Urinary bladder (tissue), 4 donors: Measurements from ENCODE around the gene ZFHX3. TPM values are rescaled to one million over a fixed set of nuclear protein-coding genes. Genes with fewer than 3 reads are reported as not detected.

Experiments
- DNase-seq: peaks from one replicate; pipeline ENCODE4 v3.0.0-alpha.2; 2015; ENCODE audit errors: extremely low spot score
- H3K27ac ChIP-seq: one replicate; pipeline ENCODE4 v1.5.1; 2013; ENCODE audit warnings: low read depth, mild to moderate bottlenecking, moderate library complexity
- H3K36me3 ChIP-seq: one replicate; pipeline ENCODE4 v1.6.1; 2013; ENCODE audit warnings: mild to moderate bottlenecking, moderate library complexity; ENCODE audit not compliant: insufficient read depth
- H3K4me1 ChIP-seq: one replicate; pipeline ENCODE4 v1.6.1; 2013; ENCODE audit warnings: mild to moderate bottlenecking, moderate library complexity; ENCODE audit not compliant: insufficient read depth
- H3K4me3 ChIP-seq: one replicate; pipeline ENCODE4 v1.5.1; 2013; ENCODE audit warnings: low read depth, low read length
- WGBS: extraction: QIAGEN DNeasy Blood & Tissue Kit; methylation state at CpG from one replicate; pipeline ENCODE4 v1.1.7; 2013; 5-methylcytosine and 5-hydroxymethylcytosine counted together
- polyA plus RNA-seq: library from polyadenylated mRNA; stranded (reverse); fragments of 200-250 nt; gene quantifications from one replicate; pipeline ENCODE4 v1.2.3, GENCODE V29; 2013
- total RNA-seq: library from RNA; depleted of rRNA; stranded (reverse); fragments of >200 nt; gene quantifications from one replicate; pipeline ENCODE4 v1.2.3, GENCODE V29; 2014
- donor health status: healthy with polysubstance abuse.
- donor health status: healthy.

Gene ZFHX3
- total and polyA plus RNA-seq, 2 donors = 11.8 to 19.4 TPM

- DNase-seq = no peak
- Histone ChIP-seq H3K4me3 (no peak overlapping the region), H3K27ac (no peak overlapping the region), H3K36me3 (no peaks in the 10 kb centered on the region), H3K4me1 (no peaks in the 10 kb centered on the region)
- 93% methylated on average over 6 of the region's 6 CpGs for WGBS
These were observed 188.3 kb downstream of the ZFHX3 start for GRCh38 chr16:72859581-72859980.

DNA sequence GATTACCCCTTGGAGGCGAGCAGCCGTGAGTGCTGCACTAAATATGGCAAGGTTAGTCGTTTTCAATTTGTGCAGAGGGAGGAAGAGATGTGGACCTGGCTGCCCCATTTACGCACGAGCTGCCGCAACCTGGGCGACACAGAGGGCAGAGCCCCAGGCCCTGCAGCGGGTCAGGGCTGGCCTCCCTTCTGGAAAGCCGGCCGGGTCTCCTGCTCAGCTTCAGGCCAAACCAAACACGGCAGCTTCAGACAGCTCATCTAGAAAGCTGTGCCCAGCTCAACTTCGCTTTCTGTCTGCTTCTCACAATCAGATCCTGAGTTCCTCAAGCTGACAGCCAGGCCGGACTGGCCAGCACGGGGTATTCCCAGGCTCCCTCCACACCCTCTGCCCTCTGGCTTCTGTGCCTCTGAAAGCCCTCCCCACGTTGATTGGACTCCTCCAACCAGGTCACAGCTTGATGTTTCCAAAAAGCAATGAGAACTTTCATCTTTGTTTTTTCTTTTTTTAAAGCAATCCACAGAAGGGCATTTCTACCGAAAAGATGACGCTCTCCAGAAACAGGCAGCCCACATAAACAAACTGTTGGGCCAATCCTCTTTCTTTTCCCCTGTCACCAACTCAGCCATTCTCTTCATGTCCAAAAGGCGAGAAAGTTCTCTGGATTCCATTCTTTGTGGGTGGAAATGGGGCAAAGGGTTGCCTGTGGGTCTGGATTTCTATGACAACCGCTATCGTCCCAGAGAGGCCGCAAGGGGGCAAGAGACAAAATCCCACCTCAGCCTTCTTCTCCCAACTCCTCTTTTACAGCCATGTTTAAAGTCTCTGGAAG, 189.0 kb downstream of the ZFHX3 start:
- H3K4me1 ChIP-seq = no peaks in the 10 kb centered on the region
- DNase-seq = no peak
- no peak overlapping the region for H3K4me3 ChIP-seq
- H3K27ac ChIP-seq = no peak overlapping the region
- 55% methylated on average over 21 of the region's 21 CpGs for WGBS
- H3K36me3 ChIP-seq = no peaks in the 10 kb centered on the region

GRCh38 chr16:72857834-72858664, 189.9 kb downstream of the ZFHX3 start:
- no peak for DNase-seq
- no peak overlapping the region for H3K27ac ChIP-seq
- no peaks in the 10 kb centered on the region for H3K4me1 ChIP-seq
- no peak overlapping the region for H3K4me3 ChIP-seq
- 72% methylated on average over 14 of the region's 14 CpGs for WGBS
- H3K36me3 ChIP-seq = no peaks in the 10 kb centered on the region

- no peak for DNase-seq
- 93% methylated on average over 1 of the region's 1 CpG for WGBS
- no peak overlapping the region for H3K27ac ChIP-seq
- H3K4me1 ChIP-seq = no peaks in the 10 kb centered on the region
- H3K36me3 ChIP-seq = no peaks in the 10 kb centered on the region
- no peak overlapping the region for H3K4me3 ChIP-seq
These were observed 191.1 kb downstream of the ZFHX3 start for GRCh38 chr16:72856797-72857196.

GRCh38 chr16:72854267-72854959, 193.5 kb downstream of the ZFHX3 start:
- Histone ChIP-seq H3K36me3 (no peaks in the 10 kb centered on the region), H3K4me1 (no peaks in the 10 kb centered on the region), H3K27ac (no peak overlapping the region), H3K4me3 (no peak overlapping the region)
- no peak for DNase-seq
- WGBS = 74% methylated on average over 11 of the region's 11 CpGs

DNA sequence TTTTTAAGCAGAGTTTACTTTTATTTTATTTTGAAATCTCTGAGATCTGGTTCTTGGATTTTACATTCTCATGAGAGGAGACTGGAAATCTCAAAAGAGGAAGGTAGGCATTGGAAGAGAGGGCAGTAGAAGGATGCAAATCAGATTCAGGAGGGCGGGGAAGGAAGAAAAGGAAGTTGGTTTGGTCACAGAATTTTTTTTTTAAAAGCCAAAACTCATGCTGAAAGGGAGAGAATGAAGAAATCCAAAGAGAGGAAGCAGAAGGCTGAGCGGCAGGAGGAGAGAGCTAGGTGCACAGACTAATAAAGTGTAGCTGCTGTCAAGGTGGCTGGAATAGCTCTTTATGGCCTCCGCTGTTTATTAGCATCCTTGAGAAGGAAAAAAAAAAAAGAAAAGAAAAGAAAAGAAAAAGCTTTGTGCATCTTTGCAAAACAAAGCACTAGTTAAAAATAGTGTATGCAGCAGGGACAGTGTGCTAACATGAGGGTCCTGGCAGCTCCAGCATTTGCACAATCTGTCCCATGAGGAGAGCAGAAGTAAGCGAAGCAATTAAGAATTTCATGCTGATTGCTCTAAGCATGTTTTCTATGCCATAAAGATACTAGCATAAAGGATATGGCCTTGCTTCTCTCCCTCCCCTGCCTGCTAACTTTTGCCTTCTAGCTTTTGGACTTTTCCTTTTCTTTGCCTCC, 194.2 kb downstream of the ZFHX3 start:
- H3K27ac ChIP-seq = no peak overlapping the region
- no peaks in the 10 kb centered on the region for H3K4me1 ChIP-seq
- no peaks in the 10 kb centered on the region for H3K36me3 ChIP-seq
- 88% methylated on average over 4 of the region's 4 CpGs for WGBS
- H3K4me3 ChIP-seq = no peak overlapping the region
- no peak for DNase-seq

GRCh38 chr16:72852421-72852820, 195.5 kb downstream of the ZFHX3 start:
- Histone ChIP-seq H3K27ac (no peak overlapping the region), H3K36me3 (no peaks in the 10 kb centered on the region), H3K4me1 (no peaks in the 10 kb centered on the region), H3K4me3 (no peak overlapping the region)
- DNase-seq = no peak
- WGBS = 97% methylated on average over 1 of the region's 1 CpG

GRCh38 chr16:72850853-72851252, 197.1 kb downstream of the ZFHX3 start:
- DNase-seq = no peak
- H3K4me1 ChIP-seq = no peaks in the 10 kb centered on the region
- no peak overlapping the region for H3K4me3 ChIP-seq
- H3K36me3 ChIP-seq = no peaks in the 10 kb centered on the region
- WGBS = 21% methylated on average over 6 of the region's 6 CpGs
- no peak overlapping the region for H3K27ac ChIP-seq

- 95% methylated on average over 4 of the region's 4 CpGs for WGBS
- no peak overlapping the region for H3K4me3 ChIP-seq
- no peak overlapping the region for H3K27ac ChIP-seq
- H3K4me1 ChIP-seq = no peaks in the 10 kb centered on the region
- no peak for DNase-seq
- H3K36me3 ChIP-seq = no peaks in the 10 kb centered on the region
These were observed 197.9 kb downstream of the ZFHX3 start for GRCh38 chr16:72850021-72850420.

DNA sequence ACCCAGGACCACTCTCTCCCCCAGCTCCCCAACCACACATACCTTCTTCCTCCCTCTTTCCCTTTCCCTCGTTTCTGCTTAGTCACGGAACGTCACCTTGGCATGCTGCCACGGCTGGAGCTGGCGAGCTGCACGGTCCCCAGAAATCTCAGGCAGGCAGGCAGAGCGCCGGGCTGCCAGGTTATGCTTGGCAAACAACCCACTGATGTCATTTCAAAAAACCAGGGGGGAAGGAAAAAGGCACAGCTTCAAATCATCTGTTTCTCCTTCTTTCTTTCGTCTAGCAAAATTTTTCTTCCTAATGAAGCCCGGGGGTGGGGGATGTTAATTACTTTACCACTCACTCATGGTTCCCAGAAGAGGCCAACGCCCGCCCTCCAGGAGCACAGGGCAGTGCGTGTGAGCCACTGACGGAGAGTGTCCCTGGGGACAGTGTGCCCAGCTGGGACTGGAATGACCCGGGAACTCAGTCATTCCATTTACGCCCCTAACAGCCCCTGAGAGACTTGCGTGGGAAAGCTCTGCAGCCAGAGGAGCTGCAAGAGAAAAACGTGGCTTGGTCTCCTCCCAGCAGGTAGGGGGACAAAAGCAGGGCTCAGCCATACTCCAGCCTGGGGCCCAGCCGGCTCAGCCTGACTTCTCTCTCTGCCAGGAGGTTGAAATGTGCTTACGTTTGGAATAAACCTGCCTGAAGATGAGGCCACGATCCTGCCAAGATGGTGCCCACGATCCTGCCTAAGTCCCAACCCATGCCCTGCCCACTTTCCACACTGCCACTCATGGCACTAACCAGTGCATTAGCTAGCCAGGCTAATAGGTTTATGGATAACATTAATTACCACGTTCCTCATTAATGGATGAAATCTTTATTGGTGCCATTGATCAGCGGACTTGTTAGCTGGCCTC, 198.9 kb downstream of the ZFHX3 start:
- Histone ChIP-seq H3K36me3 (no peaks in the 10 kb centered on the region), H3K27ac (no peak overlapping the region), H3K4me3 (no peak overlapping the region), H3K4me1 (no peaks in the 10 kb centered on the region)
- DNase-seq = peak; percentile 78
- 29% methylated on average over 24 of the region's 24 CpGs for WGBS

- Histone ChIP-seq H3K4me1 (no peaks in the 10 kb centered on the region), H3K27ac (no peak overlapping the region), H3K36me3 (no peaks in the 10 kb centered on the region), H3K4me3 (no peak overlapping the region)
- DNase-seq = no peak
- 87% methylated on average over 9 of the region's 9 CpGs for WGBS
These were observed 199.9 kb downstream of the ZFHX3 start for GRCh38 chr16:72848028-72848400.

DNA sequence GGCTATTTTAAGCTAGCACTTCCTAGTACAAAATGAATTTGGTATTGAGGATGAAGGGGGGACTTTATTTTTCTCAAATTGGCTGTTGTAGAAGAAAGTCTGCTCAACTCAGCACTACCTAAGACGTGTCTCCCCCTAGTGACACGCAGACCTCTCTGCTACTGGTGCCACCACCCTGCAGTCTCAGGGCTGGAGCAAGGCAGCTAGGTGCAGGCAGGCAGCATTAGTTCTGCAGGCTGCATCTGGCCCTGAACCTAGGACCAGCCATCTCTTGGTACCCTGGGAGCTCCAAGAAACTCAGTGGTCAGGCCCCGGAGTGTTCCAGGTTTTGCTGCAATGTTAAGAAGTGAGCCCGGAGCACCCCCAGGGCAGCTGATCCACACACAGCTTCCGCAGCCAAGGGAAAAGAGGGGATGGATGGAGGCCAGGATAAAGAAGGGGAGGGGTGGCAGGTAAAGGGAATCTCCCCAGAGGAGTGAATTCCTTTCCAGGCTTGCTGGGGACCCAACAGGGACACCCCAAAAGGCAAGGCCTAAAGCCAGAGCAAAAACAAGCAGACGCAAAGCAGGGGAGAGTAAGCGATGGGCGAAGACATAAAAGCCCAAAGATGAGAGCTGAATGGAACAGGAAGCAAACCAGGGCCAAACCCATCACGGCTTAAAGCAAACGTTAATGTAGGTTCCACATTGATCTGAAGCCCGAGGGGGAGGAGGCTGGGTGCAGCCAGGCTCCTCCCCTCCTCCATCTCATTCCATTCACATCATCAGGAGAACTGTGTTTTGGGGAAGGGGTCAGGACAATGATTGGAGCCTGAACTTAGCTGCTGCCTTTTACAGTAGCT, 200.5 kb downstream of the ZFHX3 start:
- no peak overlapping the region for H3K4me3 ChIP-seq
- H3K36me3 ChIP-seq = no peaks in the 10 kb centered on the region
- no peaks in the 10 kb centered on the region for H3K4me1 ChIP-seq
- WGBS = 61% methylated on average over 11 of the region's 11 CpGs
- no peak for DNase-seq
- no peak overlapping the region for H3K27ac ChIP-seq
